Measurements from ENCODE around the gene NIT1. TPM values are rescaled to one million over a fixed set of nuclear protein-coding genes. Genes with fewer than 3 reads are reported as not detected.

NIT1 gene
- total RNA-seq, 5 donors from 2014 or later (not counting 1 experiment from before 2014, with no cell fraction given) = 23.4 to 44.7 (median 41.7) TPM

- Histone ChIP-seq H3K4me3 (ENCODE audit: control insufficient read depth in 1 of 2, extremely low read depth in 1 of 2, low read length in 1 of 2) (no peak overlapping the region), H3K9me3 (no peaks in the 10 kb centered on the region), H3K27ac (ENCODE audit: low read length) (no peak overlapping the region), H3K36me3 (ENCODE audit: control insufficient read depth in 2 of 2, extremely low read depth in 1 of 2, insufficient read depth in 1 of 2, low read length in 1 of 2) (no peaks in the 10 kb centered on the region), H3K27me3 (replicated peaks in 1 of 2; ENCODE audit: control insufficient read depth in 2 of 2, extremely low read depth in 1 of 2, insufficient read depth in 2 of 2, low read length in 1 of 2) (peaks cover 0 to 5% of the 10 kb centered on the region in 2 experiments), H3K4me1 (ENCODE audit: control insufficient read depth in 1 of 2, extremely low read depth in 1 of 2, insufficient read depth in 2 of 2, low read length in 2 of 2) (no peaks in the 10 kb centered on the region)
- POLR2A ChIA-PET = no interaction called here
- no peaks in the 10 kb centered on the region for H3K9me3 Mint-ChIP-seq
- no peaks in the 10 kb centered on the region for H3K27me3 Mint-ChIP-seq
- no peak overlapping the region for H3K4me3 Mint-ChIP-seq
- H3K27ac Mint-ChIP-seq = no peak overlapping the region
- WGBS (ENCODE audit: insufficient coverage) = 87% methylated on average over 7 of the region's 8 CpGs
- DNase-seq = peak in 4 of 35 experiments; percentile 17 to 54 (median 22)
- no peaks in the 10 kb centered on the region for H3K36me3 Mint-ChIP-seq
- CTCF ChIA-PET = interaction anchor here in 1 of 2 donors (0.8 kb wide), 1 partner anchor 13 kb away, joined by 3 read pairs; no protein-coding TSS in a partner anchor
- no peaks in the 10 kb centered on the region for H3K4me1 Mint-ChIP-seq
- ATAC-seq (replicated peaks in 1 of 4) = no peak
Observed at GRCh38 chr1:161082996-161083747, 34.7 kb upstream of the NIT1 start.

GRCh38 chr1:161083748-161084596 is 33.9 kb upstream of the NIT1 start:
- no peaks in the 10 kb centered on the region for H3K4me1 Mint-ChIP-seq
- ATAC-seq (replicated peaks in 1 of 4) = no peak
- ChIA-PET POLR2A (no interaction called here), CTCF (interaction anchor here in 1 of 2 donors (0.6 to 0.8 kb wide), 2 partner anchors 10 to 11 kb away, joined by 3 to 13 read pairs; no protein-coding TSS in a partner anchor)
- H3K9me3 ChIP-seq = no peaks in the 10 kb centered on the region
- WGBS (ENCODE audit: insufficient coverage) = 80% methylated on average over 5 of the region's 10 CpGs
- no peaks in the 10 kb centered on the region for H3K36me3 Mint-ChIP-seq
- peaks cover 0 to 5% of the 10 kb centered on the region in 2 experiments for H3K27me3 ChIP-seq (replicated peaks in 1 of 2; ENCODE audit: control insufficient read depth in 2 of 2, extremely low read depth in 1 of 2, insufficient read depth in 2 of 2, low read length in 1 of 2)
- no peaks in the 10 kb centered on the region for H3K36me3 ChIP-seq (ENCODE audit: control insufficient read depth in 2 of 2, extremely low read depth in 1 of 2, insufficient read depth in 1 of 2, low read length in 1 of 2)
- H3K27ac ChIP-seq (ENCODE audit: low read length) = no peak overlapping the region
- H3K27me3 Mint-ChIP-seq = no peaks in the 10 kb centered on the region
- no peaks in the 10 kb centered on the region for H3K9me3 Mint-ChIP-seq
- H3K4me3 Mint-ChIP-seq = no peak overlapping the region
- H3K4me3 ChIP-seq (ENCODE audit: control insufficient read depth in 1 of 2, extremely low read depth in 1 of 2, low read length in 1 of 2) = no peak overlapping the region
- no peak overlapping the region for H3K27ac Mint-ChIP-seq
- no peaks in the 10 kb centered on the region for H3K4me1 ChIP-seq (ENCODE audit: control insufficient read depth in 1 of 2, extremely low read depth in 1 of 2, insufficient read depth in 2 of 2, low read length in 2 of 2)
- no peak for DNase-seq

GRCh38 chr1:161084597-161084988 is 33.3 kb upstream of the NIT1 start:
- no peaks in the 10 kb centered on the region for H3K27me3 Mint-ChIP-seq
- DNase-seq (no peak), ATAC-seq (replicated peaks in 1 of 4) (no peak)
- H3K4me3 Mint-ChIP-seq = no peak overlapping the region
- Histone ChIP-seq H3K27ac (ENCODE audit: low read length) (no peak overlapping the region), H3K9me3 (no peaks in the 10 kb centered on the region), H3K27me3 (replicated peaks in 1 of 2; ENCODE audit: control insufficient read depth in 2 of 2, extremely low read depth in 1 of 2, insufficient read depth in 2 of 2, low read length in 1 of 2) (peaks cover 0 to 5% of the 10 kb centered on the region in 2 experiments), H3K4me3 (ENCODE audit: control insufficient read depth in 1 of 2, extremely low read depth in 1 of 2, low read length in 1 of 2) (no peak overlapping the region), H3K36me3 (ENCODE audit: control insufficient read depth in 2 of 2, extremely low read depth in 1 of 2, insufficient read depth in 1 of 2, low read length in 1 of 2) (no peaks in the 10 kb centered on the region), H3K4me1 (ENCODE audit: control insufficient read depth in 1 of 2, extremely low read depth in 1 of 2, insufficient read depth in 2 of 2, low read length in 2 of 2) (no peaks in the 10 kb centered on the region)
- CTCF ChIA-PET = interaction anchor here (0.6 to 0.8 kb wide), 3 partner anchors 11 to 94 kb away, joined by 3 to 13 read pairs (median 3); no protein-coding TSS in a partner anchor
- H3K36me3 Mint-ChIP-seq = no peaks in the 10 kb centered on the region
- H3K4me1 Mint-ChIP-seq = no peaks in the 10 kb centered on the region
- POLR2A ChIA-PET = no interaction called here
- WGBS (ENCODE audit: insufficient coverage) = no CpG with 5 or more reads among the region's 1 CpG
- H3K9me3 Mint-ChIP-seq = no peaks in the 10 kb centered on the region
- no peak overlapping the region for H3K27ac Mint-ChIP-seq

DNA sequence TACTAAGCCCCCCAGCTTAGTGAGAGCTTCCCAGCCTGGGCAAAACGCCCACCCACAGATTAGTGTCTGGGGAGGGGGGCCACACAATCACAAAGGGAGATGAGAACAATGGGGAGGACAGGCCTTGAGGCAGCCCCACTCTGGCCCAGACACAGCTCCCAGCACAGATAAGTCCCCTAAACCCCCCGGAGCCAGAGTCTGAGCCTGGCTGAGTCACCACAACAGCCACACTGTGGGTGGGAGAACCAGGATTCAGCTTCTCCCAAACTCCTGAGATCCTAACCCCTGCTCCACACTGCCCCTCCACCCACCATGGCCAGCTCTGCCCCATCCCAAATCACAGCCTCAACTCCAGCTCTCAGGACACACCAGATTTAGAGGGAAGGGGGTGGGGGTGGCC is 32.7 kb upstream of the NIT1 start:
- Mint-ChIP-seq H3K27ac (no peak overlapping the region), H3K9me3 (no peaks in the 10 kb centered on the region), H3K36me3 (no peaks in the 10 kb centered on the region), H3K4me3 (no peak overlapping the region), H3K27me3 (no peaks in the 10 kb centered on the region), H3K4me1 (peaks cover 0 to 1% (median 0%) of the 10 kb centered on the region in 3 donors)
- Histone ChIP-seq H3K4me1 (ENCODE audit: control insufficient read depth in 1 of 2, extremely low read depth in 1 of 2, insufficient read depth in 2 of 2, low read length in 2 of 2) (no peaks in the 10 kb centered on the region), H3K27ac (ENCODE audit: low read length) (no peak overlapping the region), H3K36me3 (ENCODE audit: control insufficient read depth in 2 of 2, extremely low read depth in 1 of 2, insufficient read depth in 1 of 2, low read length in 1 of 2) (no peaks in the 10 kb centered on the region), H3K4me3 (ENCODE audit: control insufficient read depth in 1 of 2, extremely low read depth in 1 of 2, low read length in 1 of 2) (no peak overlapping the region), H3K9me3 (no peaks in the 10 kb centered on the region), H3K27me3 (replicated peaks in 1 of 2; ENCODE audit: control insufficient read depth in 2 of 2, extremely low read depth in 1 of 2, insufficient read depth in 2 of 2, low read length in 1 of 2) (peaks cover 0 to 5% of the 10 kb centered on the region in 2 experiments)
- ChIA-PET POLR2A (interaction anchor here in 1 of 2 donors (0.6 kb wide), 1 partner anchor 81 kb away, joined by 7 read pairs; the partner anchor contains the start of gene PPOX), CTCF (interaction anchor here (0.6 kb wide), 2 partner anchors 57 to 95 kb away, joined by 3 read pairs; no protein-coding TSS in a partner anchor)
- 60% methylated on average over 1 of the region's 2 CpGs for WGBS (ENCODE audit: insufficient coverage)
- DNase-seq = no peak
- no peak for ATAC-seq (replicated peaks in 1 of 4)

DNA sequence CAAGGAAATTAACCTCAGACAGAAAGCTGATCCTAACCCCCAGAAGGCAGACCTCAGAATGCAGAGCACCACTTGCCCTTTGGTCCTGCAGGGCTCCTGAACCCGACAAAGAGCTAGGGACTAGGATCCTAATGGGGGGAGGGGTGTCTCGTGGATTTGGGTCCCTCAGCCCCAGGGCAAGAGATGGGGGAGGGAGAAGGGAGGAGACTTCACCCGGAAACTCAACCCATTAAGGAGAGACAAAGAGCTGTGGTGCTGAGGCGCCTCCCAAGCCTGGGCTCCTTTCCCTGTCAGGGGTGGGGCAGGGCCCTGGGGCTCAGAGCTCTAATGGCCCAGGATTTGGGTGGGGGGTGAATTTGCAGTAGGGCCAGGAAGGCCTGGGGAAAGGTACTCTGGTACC is 31.4 kb upstream of the NIT1 start:
- H3K9me3 ChIP-seq = no peaks in the 10 kb centered on the region
- H3K4me1 ChIP-seq (ENCODE audit: control insufficient read depth in 1 of 2, extremely low read depth in 1 of 2, insufficient read depth in 2 of 2, low read length in 2 of 2) = peaks cover 0 to 6% of the 10 kb centered on the region in 2 experiments
- H3K27ac ChIP-seq (ENCODE audit: low read length) = no peak overlapping the region
- H3K4me3 ChIP-seq (ENCODE audit: control insufficient read depth in 1 of 2, extremely low read depth in 1 of 2, low read length in 1 of 2) = no peak overlapping the region
- Mint-ChIP-seq H3K4me3 (no peak overlapping the region), H3K4me1 (peaks cover 6 to 10% (median 8%) of the 10 kb centered on the region in 3 donors), H3K36me3 (no peaks in the 10 kb centered on the region), H3K27ac (no peak overlapping the region), H3K27me3 (no peaks in the 10 kb centered on the region), H3K9me3 (no peaks in the 10 kb centered on the region)
- H3K27me3 ChIP-seq (replicated peaks in 1 of 2; ENCODE audit: control insufficient read depth in 2 of 2, extremely low read depth in 1 of 2, insufficient read depth in 2 of 2, low read length in 1 of 2) = peaks cover 0 to 5% of the 10 kb centered on the region in 2 experiments
- POLR2A ChIA-PET = interaction anchor here in 1 of 2 donors (0.6 kb wide), 2 partner anchors 221 to 224 kb away, joined by 3 to 6 read pairs; partner anchors contain the start of gene CD244
- CTCF ChIA-PET = no interaction called here
- no peaks in the 10 kb centered on the region for H3K36me3 ChIP-seq (ENCODE audit: control insufficient read depth in 2 of 2, extremely low read depth in 1 of 2, insufficient read depth in 1 of 2, low read length in 1 of 2)
- ATAC-seq (replicated peaks in 1 of 4) (no peak), DNase-seq (no peak)
- WGBS (ENCODE audit: insufficient coverage) = 67% methylated on average over 3 of the region's 4 CpGs

DNA sequence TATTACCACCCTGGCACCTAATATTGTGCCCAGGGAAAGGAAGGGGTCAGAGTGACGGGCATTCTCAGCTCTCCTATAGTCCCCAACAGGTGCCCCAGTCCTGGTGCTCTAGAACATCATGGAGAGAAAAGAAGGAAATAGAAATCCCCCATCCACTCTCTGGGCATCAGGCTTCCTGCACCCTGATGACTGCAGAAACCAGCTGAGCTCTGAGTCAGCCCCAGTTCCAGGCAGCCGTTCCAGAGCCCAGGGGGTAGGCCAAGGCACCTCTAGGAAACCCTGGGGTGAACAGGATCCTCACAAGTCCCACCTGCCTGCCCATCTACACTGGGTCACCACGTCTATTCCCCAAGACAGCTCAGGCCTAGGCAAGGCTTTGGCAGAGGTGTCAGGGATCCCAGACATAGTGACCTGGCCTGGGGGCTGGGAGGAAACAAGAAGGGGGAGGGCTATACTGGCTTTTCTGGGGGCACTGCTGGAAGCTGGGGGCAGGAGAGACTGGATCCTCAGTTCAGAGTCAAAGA is 29.3 kb upstream of the NIT1 start:
- POLR2A ChIA-PET = no interaction called here
- Mint-ChIP-seq H3K36me3 (no peaks in the 10 kb centered on the region), H3K27me3 (no peaks in the 10 kb centered on the region), H3K4me1 (peaks cover 8 to 22% (median 18%) of the 10 kb centered on the region in 3 donors), H3K9me3 (no peaks in the 10 kb centered on the region), H3K27ac (no peak overlapping the region), H3K4me3 (no peak overlapping the region)
- H3K9me3 ChIP-seq = no peaks in the 10 kb centered on the region
- H3K4me1 ChIP-seq (ENCODE audit: control insufficient read depth in 1 of 2, extremely low read depth in 1 of 2, insufficient read depth in 2 of 2, low read length in 2 of 2) = peaks cover 6% of the 10 kb centered on the region in 2 experiments
- no peaks in the 10 kb centered on the region for H3K36me3 ChIP-seq (ENCODE audit: control insufficient read depth in 2 of 2, extremely low read depth in 1 of 2, insufficient read depth in 1 of 2, low read length in 1 of 2)
- 75% methylated on average over 1 of the region's 3 CpGs for WGBS (ENCODE audit: insufficient coverage)
- no peak overlapping the region for H3K27ac ChIP-seq (ENCODE audit: low read length)
- H3K4me3 ChIP-seq (ENCODE audit: control insufficient read depth in 1 of 2, extremely low read depth in 1 of 2, low read length in 1 of 2) = no peak overlapping the region
- DNase-seq (no peak), ATAC-seq (replicated peaks in 1 of 4) (no peak)
- CTCF ChIA-PET = no interaction called here
- peaks cover 0 to 5% of the 10 kb centered on the region in 2 experiments for H3K27me3 ChIP-seq (replicated peaks in 1 of 2; ENCODE audit: control insufficient read depth in 2 of 2, extremely low read depth in 1 of 2, insufficient read depth in 2 of 2, low read length in 1 of 2)
